Measurements from ENCODE around the gene FBXO24. TPM values are rescaled to one million over a fixed set of nuclear protein-coding genes. Genes with fewer than 3 reads are reported as not detected.

Gene FBXO24
- total and polyA plus RNA-seq, 2 of the 4 experiments (the other 2 are of a cell fraction) = 0.43 to 0.54 TPM

DNA sequence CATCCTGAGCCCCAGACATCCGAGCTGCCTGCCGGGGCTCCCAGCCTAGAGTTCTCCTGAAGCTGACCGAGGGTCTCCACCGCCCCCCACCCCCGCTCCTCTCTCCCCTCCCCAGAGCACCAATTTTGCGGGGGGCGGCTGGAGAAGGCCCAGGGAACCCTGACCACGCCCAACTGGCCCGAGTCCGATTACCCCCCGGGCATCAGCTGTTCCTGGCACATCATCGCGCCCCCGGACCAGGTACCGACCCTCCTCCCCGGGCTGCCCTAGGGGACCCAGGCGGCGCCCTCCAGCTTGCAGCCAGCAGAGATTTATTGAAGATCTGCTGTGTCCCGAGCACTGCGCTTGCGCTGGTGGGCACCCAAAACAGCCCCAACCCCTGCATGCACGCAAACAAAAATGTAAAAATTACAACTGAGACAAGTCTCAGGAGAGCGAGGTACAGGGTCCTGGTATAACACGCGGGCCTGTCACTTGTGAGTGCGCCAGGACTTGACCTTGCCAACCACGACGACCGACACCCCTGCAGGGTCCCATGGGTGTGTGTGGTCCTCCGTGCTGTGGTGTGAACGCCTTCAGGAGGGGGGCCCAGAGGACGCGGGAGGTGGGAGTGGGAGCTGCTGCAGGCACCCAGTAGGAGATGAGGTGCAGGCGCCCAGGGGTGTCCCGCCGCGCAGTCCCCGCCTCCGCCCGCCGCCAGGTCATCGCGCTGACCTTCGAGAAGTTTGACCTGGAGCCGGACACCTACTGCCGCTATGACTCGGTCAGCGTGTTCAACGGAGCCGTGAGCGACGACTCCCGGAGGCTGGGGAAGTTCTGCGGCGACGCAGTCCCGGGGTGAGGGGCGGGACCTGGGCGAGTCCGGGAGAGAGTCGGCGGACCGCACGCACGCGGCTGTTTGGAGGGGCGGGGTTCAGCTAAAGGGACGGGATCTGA, 19.1 kb downstream of the FBXO24 start:
- POLR2A ChIA-PET (ENCODE audit: unreplicated experiment) = no interaction called here
- peaks cover 9% of the 10 kb centered on the region for H3K4me1 ChIP-seq (ENCODE audit: control insufficient read depth, insufficient read depth, low read length)
- peak overlapping the region; percentile 7; the same call in 1 of the 2 replicates for H3K4ac ChIP-seq (ENCODE audit: low read depth, low read length)
- H2BK15ac ChIP-seq (ENCODE audit: low read depth, low read length) = no peak overlapping the region
- H3K9me3 ChIP-seq (ENCODE audit: control insufficient read depth, insufficient read depth, low read length) = no peaks in the 10 kb centered on the region
- ATAC-seq (ENCODE audit: low read depth) (no peak), DNase-seq (no peak)
- no peak overlapping the region for H4K5ac ChIP-seq (ENCODE audit: low read depth, low read length)
- WGBS, 2 experiments (ENCODE audit: extremely low coverage in 2 of 2, insufficient read length in 1 of 2) = 46% methylated on average over 47 of the region's 68 CpGs; no CpG with 5 or more reads in 1 of the 2 experiments
- H2BK5ac ChIP-seq (ENCODE audit: low read depth, low read length, poor library complexity, severe bottlenecking) = no peak overlapping the region
- no peaks in the 10 kb centered on the region for H4K20me1 ChIP-seq (ENCODE audit: insufficient read depth, low read length)
- no peak overlapping the region for H2AK5ac ChIP-seq (ENCODE audit: low read depth, low read length)
- peak overlapping the region; percentile 31; the same call in 1 of the 2 replicates for H3K9ac ChIP-seq (ENCODE audit: low read depth, low read length)
- no peak overlapping the region; the same call in 1 of the 2 replicates for H3K23ac ChIP-seq (ENCODE audit: low read depth, low read length)
- no peak overlapping the region for H2BK120ac ChIP-seq (ENCODE audit: low read depth, low read length)
- no peak overlapping the region; the same call in 1 of the 2 replicates for H3K27ac ChIP-seq (ENCODE audit: insufficient read depth, low read length)
- dilution Hi-C loops (cut with HindIII; ENCODE audit: low sequenced_read_pairs, unreplicated experiment) (no loop called here), in situ Hi-C loops (cut with MboI; ENCODE audit: low sequenced_read_pairs) (no loop called here), intact Hi-C loops (cut with micrococcal nuclease) (loop anchor here (5.0 kb wide), 1 partner anchor 87 kb away; the partner anchor contains the start of gene GIGYF1)
- no peak overlapping the region for H3K18ac ChIP-seq (ENCODE audit: low read depth, low read length)
- peak overlapping the region; percentile 69 for H3K4me2 ChIP-seq (ENCODE audit: low read depth, low read length)
- no peaks in the 10 kb centered on the region for H3K27me3 ChIP-seq (ENCODE audit: control insufficient read depth, insufficient read depth, low read length)
- peak overlapping the region; percentile 50; the same call in 1 of the 2 replicates for H4K91ac ChIP-seq (ENCODE audit: insufficient read depth, low read depth, low read length)
- BruUV-seq (replicated peaks) = no TSS peak
- H3K36me3 ChIP-seq (ENCODE audit: control insufficient read depth, insufficient read depth, low read length) = peaks cover 30% of the 10 kb centered on the region
- H3K14ac ChIP-seq (replicated peaks; ENCODE audit: low read depth, low read length) = no peak overlapping the region
- H2AFZ ChIP-seq (replicated peaks; ENCODE audit: low read length, poor library complexity) = peak overlapping the region; percentile 89
- H2AK9ac ChIP-seq (replicated peaks; ENCODE audit: low read depth, low read length, poor library complexity) = peak overlapping the region; percentile 91
- no peaks in the 10 kb centered on the region for H3K9me1 ChIP-seq (ENCODE audit: insufficient read depth, low read length)
- CTCF ChIA-PET = no interaction called here
- no peak overlapping the region for H2BK20ac ChIP-seq (ENCODE audit: low read depth, low read length)
- no peak overlapping the region for H3K56ac ChIP-seq (ENCODE audit: extremely low read depth, insufficient read depth, low read length)
- H4K8ac ChIP-seq (ENCODE audit: low read depth in 2 of 2, low read length in 2 of 2) = peak overlapping the region in 1 of 2 experiments; percentile 58; a peak in 1 of 4 replicates
- H3K79me1 ChIP-seq (ENCODE audit: low read depth in 1 of 2, low read length in 2 of 2) = peaks cover 0 to 47% of the 10 kb centered on the region in 2 experiments; a peak in 2 of 4 replicates
- H3K4me3 ChIP-seq (ENCODE audit: insufficient read depth, low read depth, low read length) = peak overlapping the region; percentile 38
- TF ChIP-seq CEBPB (IDR thresholded peaks at IDR 0.05; ENCODE audit: low read depth, low read length) (no peak), POLR2A (IDR thresholded peaks at IDR 0.05; ENCODE audit: low read depth, low read length) (no peak), MAFK (IDR thresholded peaks at IDR 0.05; ENCODE audit: low read depth, low read length) (no peak), FOS (IDR thresholded peaks at IDR 0.05; ENCODE audit: low read depth, low read length) (no peak), RCOR1 (IDR thresholded peaks at IDR 0.05; ENCODE audit: insufficient replicate concordance, low read length) (no peak), SMC3 (IDR thresholded peaks at IDR 0.05; ENCODE audit: low read depth, low read length) (no peak), BHLHE40 (IDR thresholded peaks at IDR 0.05; ENCODE audit: low read depth, low read length) (no peak), USF2 (IDR thresholded peaks at IDR 0.05; ENCODE audit: low read depth, low read length) (no peak), CHD1 (IDR thresholded peaks at IDR 0.05; ENCODE audit: low read depth, low read length) (no peak), CTCF (conservative IDR thresholded peaks at IDR 0.05; ENCODE audit: low read depth, low read length) (no peak), MAZ (IDR thresholded peaks at IDR 0.05; ENCODE audit: borderline replicate concordance, low read depth, low read length) (no peak), MXI1 (IDR thresholded peaks at IDR 0.05; ENCODE audit: borderline replicate concordance, low read depth, low read length) (no peak)
- TF ChIP-seq, protein P1, sequence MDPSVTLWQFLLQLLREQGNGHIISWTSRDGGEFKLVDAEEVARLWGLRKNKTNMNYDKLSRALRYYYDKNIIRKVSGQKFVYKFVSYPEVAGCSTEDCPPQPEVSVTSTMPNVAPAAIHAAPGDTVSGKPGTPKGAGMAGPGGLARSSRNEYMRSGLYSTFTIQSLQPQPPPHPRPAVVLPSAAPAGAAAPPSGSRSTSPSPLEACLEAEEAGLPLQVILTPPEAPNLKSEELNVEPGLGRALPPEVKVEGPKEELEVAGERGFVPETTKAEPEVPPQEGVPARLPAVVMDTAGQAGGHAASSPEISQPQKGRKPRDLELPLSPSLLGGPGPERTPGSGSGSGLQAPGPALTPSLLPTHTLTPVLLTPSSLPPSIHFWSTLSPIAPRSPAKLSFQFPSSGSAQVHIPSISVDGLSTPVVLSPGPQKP (IDR thresholded peaks at IDR 0.05; ENCODE audit: borderline replicate concordance, low read depth, low read length) = no peak

Data from IMR-90 (cell line).